NCI-H1694 (cell line): ENCODE measurements around the gene UFC1.

Experiments
- DNase-seq: peaks from one replicate; lab custom pipeline; 2025; lab: John Stamatoyannopoulos, UW

UFC1 gene

DNA sequence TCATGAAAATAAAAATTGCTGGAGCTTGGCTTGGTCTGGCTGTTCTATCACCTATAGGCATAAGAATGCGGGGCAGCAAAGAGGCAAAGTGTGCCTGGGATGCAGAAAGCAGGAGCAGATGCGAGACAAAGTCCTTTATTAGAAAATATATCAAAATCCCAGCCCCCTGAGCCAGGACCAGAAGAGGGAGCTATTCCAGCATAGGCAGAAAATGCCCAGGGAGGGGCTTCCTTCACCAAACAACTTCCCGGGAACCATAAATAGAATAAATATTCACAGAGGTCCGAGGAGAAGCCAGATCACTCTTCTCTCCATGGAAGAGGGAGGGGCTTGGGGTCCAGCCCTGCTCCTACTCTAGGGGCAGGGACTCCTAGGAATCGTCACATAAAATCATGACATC, 17.4 kb downstream of the UFC1 start:
- DNase-seq, result no peak

DNA sequence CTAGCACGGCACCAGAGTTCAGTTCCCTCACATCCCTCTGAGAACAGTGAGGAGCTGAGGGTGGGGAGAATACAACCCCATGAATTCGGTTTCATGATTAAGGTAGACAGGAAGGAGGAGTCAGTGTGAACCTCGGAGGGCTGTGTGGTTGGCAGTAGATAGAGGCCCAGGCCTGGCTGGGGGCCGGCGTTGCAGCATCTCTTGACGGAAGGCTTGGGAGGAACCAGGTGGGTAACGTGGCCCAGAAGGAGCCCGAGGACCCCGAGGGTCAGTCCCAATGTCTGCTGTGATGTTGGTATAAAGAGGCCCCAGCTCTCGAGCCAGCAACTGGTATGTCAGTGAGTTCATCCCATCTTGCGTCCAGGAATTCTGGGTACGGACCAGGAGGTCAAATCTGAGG, 17.9 kb downstream of the UFC1 start:
- DNase-seq, result no peak

DNA sequence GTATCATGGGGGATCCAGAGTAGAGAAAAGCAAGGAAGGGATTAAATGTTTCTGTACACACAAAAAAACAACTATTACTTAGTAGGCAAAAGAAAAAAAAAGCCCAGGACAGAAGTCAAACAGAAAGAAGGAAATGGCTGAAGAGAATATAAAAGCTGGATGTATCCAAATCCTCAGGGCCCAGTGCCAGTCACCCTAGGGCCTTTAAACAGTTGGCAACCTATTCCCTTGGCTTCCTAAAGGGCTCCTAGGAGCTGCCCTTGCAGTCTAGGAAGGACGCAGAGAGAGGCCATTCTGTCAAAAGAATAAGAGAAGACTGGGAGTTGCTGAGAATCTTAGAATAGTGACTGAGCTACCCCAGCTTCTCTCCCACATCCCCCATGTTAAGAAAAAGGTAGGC, 18.6 kb downstream of the UFC1 start:
- DNase-seq, result no peak

DNA sequence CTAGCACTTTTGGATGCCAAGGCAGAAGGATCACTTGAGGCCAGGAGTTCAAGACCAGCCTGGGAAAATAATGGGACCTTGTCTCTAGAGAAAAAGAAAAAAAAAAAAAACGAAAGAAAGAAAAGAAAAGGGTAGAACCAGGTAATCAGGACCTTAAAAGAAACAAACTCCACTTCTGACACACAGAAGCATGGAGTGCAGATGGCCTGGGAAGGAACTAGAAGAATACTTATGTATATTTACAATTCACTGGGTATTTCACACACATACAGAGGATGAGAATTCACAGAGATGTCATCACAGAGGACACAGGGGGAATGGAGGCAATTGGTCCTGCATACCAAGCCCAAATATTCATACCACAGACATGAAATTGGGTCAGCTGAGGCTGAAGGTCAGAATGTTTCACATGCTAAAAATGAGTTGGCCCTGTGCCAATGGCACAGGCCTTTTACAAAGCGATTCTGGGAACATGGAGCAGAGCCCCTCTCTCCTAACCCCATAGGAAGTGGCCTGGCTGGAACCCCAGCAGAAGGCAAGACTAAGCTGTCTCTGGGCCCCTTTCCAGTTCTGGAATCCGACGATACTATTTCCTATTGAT, 19.1 kb downstream of the UFC1 start:
- no peak for DNase-seq

DNA sequence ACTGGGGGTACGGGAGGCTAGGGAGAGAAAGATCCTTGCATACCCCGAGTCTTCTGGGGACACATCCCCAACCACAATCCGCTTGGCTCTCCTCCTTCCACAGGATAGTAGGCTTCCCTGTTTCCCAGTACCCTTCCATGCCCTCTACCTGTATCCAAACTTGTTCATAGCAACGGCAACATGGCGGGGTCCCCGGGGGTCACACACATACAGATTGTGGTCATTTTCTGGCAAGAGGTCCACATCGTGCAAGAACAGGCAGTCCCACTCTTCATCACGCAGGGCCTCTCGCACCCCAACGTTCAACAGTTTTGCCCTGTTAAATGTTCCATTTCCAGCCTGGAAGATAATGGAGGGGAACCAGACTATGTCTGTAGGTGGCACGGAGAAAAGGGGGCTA, 19.9 kb downstream of the UFC1 start:
- DNase-seq, result no peak

DNA sequence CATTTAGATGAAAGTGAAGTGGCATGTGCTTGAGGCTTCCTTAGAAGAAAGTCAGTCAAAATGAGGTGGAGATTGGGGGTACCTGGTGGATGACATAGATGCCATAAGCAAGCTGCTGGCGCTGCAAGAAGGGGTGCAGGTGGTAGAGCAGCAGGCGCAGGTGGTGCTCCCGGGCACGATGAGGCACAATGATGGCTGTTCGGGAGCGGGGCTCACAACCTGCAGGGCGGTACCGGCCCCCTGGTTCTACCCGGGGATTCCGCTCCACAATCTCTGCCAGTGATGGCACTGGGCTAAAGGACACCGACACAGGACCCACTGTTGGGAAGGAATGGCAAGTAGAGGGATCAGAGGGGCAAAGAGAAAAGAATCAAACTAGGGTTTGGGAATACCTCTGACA, 21.1 kb downstream of the UFC1 start:
- no peak for DNase-seq

DNA sequence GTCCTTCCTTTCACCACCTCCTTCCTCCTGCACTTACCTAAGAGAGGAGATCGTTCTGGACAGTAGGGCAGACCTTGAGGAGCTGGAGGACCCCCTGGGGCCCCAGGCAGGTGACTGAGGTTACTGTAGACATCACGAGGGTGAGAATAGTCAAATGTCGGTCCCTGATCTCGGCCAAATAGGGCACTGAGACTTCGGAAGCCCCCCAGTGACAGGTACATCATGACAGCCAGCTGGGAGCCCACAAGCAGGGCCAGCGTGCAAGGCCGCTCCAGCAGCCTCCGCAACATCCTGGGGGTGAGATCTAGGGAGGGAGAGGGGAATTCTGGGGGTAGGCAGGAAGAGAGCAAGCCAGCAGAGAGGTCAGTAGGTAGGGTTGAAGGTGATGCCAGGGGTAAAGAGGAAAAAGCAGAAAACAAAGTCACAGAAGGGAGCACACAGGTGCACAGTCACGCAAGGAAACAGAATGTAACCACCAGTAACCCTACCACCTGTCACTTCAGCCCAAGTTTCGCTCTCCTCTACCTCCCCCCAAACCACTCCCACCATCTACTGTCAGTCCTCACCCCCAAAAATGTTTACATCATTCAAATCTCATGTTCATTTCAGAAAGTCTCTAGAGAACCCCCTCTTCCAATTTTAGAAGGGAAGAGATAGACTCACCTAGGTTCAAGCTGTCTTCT, 22.1 kb downstream of the UFC1 start:
- no peak for DNase-seq

DNA sequence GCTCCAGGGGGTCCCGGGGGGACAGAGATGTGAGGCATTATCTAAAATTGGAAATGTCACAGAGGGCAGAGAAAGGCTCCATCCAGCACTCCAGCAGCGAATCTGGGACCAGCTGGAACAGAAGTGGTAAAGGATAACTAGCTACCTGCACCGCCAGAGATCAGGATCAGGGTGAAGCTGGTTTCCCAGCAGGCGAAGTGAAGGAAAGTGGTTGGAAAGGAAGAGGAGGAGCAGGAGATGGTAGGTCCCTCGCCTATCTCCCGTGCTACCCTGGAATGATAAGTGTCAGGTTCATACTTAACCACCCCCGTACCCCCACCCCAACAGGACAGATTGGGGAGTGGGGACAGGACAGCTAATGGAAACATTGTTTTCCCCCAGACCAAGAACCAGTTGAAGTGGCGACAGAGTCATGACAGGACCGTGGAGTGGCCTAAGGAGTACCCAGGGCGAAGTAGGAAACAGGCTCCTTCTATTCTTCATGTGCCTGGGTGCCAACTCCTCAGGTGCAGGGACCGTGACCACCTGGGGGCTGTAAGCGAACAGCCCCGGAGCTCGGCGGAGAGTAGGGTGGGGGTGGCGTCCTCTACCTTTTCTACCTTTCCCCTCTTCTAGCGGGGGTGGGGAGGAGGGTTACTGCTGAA, 22.8 kb downstream of the UFC1 start:
- no peak for DNase-seq

DNA sequence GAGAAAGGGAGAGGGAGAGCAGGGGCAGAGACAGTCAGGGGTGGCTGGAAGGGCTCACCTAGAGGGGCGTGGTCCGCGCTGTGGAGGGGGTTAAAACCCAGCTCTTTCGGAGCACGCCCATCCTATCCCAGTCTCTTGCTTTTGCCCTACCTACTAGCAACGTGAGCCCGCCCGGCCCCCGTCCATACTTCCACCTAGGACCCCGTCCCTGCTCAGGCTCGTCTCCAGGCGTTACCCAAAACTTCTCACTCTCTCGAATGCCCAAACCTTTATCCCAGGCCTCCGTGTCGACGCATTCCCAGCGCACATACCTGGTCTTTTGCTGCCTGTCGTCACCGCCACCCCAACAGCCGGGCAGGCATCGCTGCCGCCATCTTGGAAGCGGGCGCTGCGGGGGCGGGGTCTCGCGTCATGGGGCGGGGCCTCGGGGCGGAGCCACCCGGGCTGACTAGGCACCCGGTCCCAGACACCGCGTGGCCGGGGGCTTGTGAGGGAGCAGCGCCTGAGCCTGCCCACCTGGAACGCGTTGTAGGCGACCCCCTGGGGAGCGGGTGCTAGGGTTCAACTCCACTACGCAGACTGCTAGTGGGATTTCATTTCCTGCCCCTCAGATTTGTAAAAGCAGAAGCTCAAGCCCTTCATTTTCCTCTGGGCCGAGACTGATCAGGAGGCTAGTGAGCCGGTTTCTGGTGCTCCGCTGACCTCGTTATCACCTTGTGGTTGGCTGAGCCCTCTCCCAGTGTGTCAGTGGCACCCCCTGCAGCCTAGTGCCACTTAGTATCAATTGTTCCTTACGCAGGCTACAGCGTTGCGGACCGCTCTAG, 23.5 kb downstream of the UFC1 start, which contains the start of gene B4GALT3:
Gene B4GALT3 (minus strand): TSS at position 396 of the 824 bp plus-strand sequence. CDS start 1,447 bp downstream, outside the sequence.
- DNase-seq, result peak; percentile 55

DNA sequence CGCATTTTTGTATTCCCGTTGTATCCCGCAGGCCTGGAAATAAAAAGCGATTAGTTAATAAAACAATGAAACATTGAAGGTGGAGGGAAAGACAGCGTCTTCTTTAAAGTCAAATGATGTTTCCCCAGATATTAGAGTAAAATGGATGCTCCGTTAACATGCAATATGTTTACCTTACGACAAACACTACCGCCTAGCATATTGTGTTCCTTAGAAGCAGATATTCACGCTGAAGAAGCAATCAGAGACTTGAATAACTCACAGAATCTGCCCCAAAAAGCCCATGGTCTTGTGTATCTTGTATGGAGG, 24.1 kb downstream of the UFC1 start:
- no peak for DNase-seq

DNA sequence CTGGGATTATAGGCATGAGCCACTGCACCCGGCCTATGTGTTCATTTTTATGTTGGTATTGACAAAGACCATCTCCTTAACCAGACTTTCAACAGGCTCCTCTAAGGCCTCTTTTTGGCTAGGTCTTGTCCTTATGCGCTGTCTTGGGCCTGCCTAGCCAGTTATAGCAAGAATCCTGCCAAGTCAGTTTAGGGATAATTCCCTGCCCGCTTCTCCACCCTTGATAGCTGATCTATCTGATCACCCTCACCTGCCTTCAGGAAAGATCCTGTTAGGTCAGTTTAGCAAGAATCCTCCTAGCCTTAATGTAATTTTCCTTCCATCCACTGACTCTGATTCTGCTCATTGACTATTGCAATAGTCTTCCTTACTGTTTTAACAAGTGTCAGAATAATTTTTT, 25.9 kb downstream of the UFC1 start:
- DNase-seq, result no peak

DNA sequence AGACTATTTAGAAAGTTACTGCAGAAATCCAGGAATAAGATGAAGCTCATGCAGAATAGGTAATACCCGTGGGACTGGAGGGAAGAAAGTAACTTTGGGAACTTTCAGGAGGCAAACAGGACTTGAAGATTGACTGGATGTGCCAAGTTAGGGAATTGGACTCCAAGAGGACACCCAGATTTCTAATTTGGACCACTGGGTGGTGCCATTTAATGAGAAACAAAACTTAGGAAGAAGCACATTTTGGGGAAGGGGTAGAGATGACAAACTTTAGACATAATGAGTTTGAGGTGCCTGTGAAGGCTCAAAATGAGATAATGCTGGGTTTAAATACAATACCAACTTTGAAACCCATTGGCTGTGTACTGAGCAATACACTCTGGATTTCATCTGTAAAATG, 26.9 kb downstream of the UFC1 start:
- no peak for DNase-seq

DNA sequence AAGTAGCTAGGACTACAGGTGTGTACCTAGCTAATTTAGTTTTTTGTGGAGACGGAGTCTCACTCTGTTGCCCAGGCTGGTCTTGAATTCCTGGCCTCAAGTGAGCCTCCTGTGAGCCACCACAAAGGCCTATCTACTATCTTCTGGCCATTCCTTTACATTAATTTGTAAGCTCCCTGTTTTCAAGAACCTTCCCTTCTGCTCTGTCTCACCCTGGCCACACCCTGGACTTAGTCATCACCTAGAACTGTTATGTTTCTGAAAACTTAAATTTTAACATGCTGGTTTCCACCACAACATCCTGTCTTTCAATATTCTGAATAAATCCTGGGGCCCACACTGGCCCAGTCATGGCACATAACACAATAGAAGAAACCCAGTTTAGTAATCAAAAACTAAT, 28.4 kb downstream of the UFC1 start:
- DNase-seq, result no peak

DNA sequence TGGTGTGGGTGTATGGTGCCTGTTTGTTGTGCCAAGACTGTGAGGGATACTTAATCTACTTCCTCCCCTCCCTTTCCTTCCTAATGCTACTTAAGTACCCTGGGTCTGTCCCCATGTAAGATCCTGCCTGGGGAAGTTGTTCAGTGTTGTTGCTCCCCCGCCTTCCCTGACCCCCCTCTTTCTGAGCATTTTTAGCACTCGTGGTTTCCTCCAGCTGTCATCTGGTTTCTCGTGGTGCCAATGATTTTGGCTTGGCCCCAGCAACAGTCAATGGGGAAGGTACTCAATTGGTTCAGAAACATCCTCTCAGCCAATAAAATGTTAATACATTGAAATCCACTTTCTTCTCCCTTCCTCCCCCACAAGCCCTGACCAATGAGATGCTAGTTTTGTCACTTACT, 31.5 kb downstream of the UFC1 start:
- peak; percentile 96 for DNase-seq

DNA sequence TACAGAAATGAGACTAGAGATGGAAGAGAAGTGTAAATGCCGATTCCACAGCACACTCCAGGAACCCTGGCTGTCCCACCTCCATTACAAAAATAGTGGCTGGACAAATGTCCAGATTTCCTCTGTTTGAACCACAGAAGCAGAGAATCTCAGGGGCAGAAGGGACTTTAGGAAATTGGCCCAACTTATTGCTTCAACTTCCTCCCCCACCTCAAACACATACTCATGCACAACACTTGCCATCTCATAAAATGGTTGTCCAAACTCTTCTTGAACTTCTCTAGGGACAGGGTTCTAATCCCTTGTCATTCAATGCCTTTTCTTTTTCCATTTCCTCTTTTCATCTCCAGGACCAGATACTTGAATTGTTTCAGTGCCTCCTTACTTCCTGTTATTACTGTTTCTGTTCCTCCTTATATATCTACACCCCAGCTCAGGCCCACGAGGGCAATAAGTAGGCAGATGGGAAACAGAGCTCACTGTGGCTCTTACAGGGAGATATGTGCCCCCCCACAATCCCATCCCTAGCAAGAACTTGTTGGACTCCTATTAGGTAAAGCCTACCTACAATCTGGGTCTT, 32.0 kb downstream of the UFC1 start:
- no peak for DNase-seq

DNA sequence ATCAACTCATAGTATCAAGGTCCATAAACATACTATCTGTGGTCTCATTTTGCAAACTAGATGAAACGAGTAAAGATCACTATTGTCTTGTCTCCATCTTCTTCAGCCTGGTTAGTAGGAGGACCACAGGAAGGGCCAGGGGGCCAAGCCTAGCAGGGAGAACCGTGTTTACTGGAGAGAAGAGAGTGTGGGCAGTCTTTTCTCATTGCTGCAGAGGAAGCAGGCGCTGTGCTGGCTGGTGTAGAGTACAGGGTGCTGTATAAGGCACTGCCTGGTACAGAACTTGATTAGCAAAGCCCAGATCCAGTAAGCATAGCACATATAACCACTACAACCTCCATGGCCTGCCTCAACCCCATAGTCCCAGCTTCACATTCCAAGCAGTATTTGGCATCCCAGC, 33.5 kb downstream of the UFC1 start:
- DNase-seq, result no peak

DNA sequence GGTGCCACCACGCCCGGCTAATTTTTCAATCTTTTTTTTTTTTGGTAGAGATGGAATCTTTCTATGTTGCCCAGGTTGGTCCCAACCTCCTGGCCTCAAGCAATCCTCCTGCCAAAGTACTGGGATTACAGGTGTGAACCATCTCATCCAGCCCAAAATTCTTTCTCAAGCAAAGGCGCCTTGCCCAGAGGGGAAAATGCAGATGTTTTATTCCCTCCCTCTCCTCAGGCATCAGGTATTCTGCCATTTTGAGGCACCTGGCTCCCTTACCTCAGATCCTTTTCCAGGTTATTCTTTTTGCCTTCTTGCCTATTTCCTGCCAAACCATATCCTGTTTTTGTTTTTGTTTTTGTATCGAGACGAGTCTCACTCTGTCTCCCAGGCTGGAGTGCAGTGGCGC, 34.6 kb downstream of the UFC1 start:
- no peak for DNase-seq

DNA sequence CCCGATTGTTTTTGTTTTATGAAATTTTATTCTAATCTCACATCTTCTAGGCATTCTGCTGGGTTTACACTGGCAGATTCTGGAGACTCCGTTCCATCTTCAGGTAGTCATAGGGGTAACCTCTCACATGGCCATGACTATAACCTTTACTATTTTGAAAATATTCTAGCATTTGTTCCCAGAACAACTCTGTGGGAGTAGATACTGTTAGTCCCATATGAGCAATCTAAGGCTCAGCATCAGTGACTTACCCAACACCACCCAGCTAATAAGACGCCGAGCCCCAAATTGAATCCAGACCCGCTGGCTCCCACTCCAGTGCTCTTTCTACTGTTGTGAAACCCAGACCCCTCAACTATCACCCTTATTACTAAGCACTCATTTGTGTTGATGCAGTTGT, 35.3 kb downstream of the UFC1 start:
- DNase-seq, result no peak

DNA sequence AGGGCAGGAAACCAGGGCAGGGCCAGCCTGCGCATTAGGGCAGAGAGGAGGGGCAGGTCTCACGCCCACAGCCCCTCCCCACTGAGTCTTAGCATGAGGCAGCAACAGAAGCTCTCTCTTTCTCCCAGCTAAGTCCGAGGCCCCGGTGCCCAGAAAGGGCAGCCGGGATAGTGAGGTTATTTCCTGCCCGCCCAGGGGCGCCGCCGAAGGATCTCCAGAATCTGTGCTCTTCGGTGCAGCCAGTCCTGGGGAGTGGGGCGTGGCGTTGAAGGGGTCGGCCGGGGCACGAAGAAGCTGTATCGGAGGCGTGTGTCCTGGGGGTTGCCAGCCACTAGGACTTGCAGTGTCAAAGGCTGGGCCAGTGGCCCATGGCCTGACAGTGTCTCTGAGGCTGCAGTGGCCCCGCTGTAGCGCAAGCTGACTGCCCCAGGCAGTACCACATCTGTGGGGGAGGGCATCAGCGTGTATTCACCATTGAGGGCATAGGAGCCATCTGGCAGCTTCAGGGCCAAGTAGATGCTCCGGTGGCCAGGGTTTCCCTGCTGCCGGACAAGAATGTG, 37.3 kb downstream of the UFC1 start:
- DNase-seq, result no peak

DNA sequence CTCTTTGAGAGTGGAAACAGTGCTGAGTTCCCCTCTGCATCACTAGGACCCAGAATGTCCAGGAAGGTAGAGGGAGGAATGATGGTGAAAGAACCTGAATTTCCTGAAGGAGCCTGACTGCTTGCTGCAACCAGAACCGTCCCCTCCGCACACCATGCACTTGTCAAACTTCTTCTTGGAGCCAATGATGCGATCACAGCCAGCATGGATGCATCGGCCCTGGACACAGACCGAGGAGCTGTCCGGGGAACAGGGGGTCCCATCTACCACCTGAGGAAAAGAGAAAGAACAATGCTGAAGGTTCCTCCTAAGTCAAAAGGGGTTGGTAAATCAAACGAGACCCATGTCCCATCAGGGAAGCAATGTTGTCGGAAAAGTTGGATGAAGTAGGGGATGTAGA, 38.2 kb downstream of the UFC1 start:
- no peak for DNase-seq

DNA sequence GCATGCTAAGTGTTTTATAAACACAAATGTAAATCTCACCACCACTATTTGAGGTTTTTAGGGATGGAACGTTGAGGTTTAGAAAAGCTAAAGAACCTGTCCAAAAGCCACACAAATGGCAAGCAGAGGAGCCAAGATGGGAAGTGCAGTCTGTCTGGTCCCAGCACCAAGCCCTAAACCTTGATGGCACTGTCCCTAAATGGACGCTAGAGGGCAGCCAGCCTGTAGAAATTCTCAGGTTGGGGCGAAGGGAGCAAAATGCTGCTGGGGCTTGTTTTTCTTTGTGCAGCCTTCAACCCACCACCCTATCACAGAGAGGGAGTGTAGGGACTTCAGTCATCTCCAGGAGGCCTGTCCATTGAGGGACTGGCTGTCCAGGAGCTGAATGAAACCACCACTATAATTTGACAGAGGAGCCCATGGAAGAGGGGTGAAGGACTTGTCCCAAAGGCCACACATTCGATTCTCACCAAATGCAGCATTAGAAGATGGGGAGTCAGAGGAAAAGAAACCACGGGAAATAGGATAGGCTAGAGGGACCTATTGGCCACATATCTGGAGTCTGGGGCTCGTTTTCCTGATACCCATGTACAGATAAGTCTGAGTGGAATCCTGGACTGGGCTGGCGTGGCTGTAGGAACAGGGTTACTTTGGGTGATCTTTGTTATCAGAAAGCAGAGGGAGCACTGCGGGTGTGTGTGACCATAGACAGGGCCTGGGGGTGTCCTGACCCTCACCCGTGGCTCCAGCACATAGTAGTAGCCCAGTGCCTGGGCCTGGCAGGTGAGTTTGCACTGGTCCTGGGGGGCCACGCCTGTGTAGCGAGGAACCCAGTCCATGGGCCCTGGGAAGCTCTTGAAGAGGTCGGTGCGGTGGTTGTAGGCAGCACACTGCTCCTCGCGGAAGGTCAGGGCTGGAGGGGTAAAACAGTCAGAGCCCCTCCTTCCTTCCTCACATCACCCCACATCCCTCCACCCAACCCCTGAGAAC, 39.0 kb downstream of the UFC1 start:
- peak; percentile 66 for DNase-seq
